NCI-H2029 treated with DMSO at 0.1 percent for 48 hours (cell line): ENCODE results near the gene TP53INP2.
"Not testable (repeated sequence)": the region's sequence is repeated elsewhere in the genome, so short reads cannot be mapped to it uniquely, and the experiment has no call there.

Experiments used
- DNase-seq: peaks from one replicate; lab custom pipeline; 2025; lab: John Stamatoyannopoulos, UW

The TP53INP2 gene, protein sequence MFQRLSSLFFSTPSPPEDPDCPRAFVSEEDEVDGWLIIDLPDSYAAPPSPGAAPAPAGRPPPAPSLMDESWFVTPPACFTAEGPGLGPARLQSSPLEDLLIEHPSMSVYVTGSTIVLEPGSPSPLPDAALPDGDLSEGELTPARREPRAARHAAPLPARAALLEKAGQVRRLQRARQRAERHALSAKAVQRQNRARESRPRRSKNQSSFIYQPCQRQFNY

GRCh38 chr20:34704177-34705007, at the start of gene TP53INP2:
TSS of gene TP53INP2 (plus strand) at chr20:34704344. CDS start at chr20:34708740, 4,396 bp downstream.
- DNase-seq, result peak; percentile 52

DNA sequence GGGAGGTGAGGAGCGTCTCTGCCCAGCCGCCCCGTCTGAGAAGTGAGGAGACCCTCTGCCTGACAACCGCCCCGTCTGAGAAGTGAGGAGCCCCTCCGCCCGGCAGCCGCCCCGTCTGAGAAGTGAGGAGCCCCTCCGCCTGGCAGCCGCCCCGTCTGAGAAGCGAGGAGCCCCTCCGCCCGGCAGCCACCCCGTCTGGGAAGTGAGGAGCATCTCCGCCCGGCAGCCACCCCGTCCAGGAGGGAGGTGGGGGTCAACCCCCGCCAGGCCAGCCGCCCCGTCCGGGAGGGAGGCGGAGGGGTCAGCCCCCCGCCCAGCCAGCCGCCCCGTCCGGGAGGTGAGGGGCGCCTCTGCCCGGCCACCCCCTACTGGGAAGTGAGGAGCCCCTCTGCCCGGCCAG, 45.5 kb upstream of the TP53INP2 start:
- not testable (repeated sequence) for DNase-seq

DNA sequence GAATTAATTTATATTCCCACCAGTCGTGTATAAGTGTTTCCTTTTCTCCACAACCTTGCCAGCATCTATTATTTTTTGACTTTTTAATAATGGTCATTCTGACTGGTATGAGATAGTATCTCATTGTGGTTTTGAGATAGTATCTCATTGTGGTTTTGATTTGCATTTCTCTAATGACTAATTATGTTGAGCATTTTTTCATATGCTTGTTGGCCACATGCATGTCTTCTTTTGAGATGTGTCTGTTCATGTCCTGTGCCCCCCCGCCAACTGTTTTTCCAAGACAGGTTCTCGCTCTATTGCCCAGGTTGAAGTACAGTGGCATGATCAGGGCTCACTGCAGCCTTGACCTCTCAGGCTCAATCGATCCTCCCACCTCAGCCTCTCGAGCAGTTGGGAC, 42.3 kb upstream of the TP53INP2 start:
- DNase-seq, result not testable (repeated sequence)

DNA sequence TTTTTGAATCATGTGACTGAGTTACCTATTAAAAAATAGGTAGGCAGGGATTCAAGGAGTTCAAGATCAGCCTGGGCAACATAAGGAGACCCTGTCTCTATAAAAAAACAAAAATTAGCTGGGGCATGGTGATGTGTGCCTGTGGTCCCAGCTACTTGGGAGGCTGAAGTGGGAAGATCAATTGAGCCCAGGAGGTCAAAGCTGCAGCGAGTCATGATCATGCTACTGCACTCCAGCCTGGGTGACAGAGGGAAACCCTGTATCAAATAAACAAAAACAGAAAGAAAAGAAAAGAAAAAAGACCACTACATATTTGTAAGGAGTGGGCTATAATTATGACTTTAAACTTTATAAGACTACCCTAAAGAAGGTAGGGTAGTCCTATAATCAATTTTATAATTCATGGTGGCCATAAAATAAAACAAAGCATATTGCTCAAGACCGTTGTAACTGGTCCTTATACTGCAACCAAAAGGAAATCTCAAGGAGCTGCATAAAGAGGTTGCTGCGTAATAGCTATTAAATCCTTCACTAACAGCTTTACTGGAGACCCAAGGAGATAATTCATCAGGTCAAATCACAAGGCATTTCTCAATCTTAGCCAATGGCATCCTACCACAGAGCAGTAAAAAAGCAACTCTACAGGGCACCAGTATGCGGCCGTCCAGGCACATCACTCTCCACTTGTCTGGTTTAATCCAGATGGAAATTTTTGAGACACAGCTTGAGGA, 40.8 kb upstream of the TP53INP2 start:
- DNase-seq, result no peak

DNA sequence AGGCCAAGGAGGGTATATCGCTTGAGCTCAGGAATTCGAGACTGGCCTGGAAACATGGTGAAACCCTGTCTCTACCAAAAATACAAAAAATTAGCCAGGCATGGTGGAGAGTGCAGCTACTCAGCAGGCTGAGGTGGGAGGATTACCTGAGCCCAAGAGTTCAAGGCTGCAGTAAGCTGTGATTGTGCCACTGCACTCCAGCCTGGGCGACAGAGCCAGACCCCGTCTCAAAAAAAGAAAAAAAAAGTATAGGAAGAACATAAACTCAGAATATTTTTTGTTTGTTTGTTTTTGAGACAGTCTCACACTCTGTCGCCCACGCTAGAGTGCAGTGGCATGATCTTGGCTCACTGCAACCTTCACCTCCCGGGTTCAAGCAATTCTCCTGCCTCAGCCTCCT, 39.4 kb upstream of the TP53INP2 start:
- not testable (repeated sequence) for DNase-seq

- DNase-seq, result no peak
Measured at GRCh38 chr20:34669094-34669493, 35.0 kb upstream of the TP53INP2 start.

DNA sequence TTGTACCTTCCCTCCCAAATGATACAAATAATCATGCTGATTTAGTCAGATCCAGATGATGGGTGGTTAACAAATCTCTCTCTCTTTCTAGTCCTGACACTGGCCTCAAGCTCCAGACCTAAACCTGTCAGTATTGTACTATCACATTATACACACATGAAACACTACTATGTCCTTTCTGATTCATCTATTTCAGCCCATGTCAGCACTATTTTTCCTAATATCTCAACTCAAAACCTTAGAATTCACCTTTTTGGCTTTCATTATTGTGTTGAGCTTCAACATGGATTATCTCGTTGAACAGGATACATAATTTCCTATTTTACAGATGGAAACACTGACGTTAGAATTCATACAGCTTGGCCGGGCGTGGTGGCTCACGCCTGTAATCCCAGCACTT, 30.7 kb upstream of the TP53INP2 start:
- DNase-seq, result no peak

DNA sequence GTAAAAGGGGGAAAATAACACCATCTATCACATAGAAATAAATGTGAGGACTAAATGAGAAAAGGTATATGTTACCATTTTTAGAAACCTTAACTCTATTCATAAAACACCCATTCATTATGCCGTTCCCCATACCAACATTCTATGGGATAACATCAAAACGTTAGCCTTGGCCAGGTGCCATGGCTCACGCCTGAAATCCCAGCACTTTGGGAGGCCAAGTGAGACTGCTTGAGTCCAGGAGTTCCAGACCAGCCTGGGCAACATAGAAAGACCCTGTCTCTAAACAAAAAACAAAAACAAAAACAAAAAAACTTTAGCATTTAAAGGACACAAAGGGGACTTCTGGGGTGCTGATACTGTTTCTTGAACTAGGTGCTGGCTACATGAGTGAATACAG, 28.6 kb upstream of the TP53INP2 start:
- no peak for DNase-seq

- no peak for DNase-seq
Measured at GRCh38 chr20:34675993-34676641, 28.0 kb upstream of the TP53INP2 start.

- peak; percentile 77 for DNase-seq
Measured at GRCh38 chr20:34676642-34677373, 27.3 kb upstream of the TP53INP2 start, which contains the start of gene PIGU. TSS of gene PIGU (minus strand) at chr20:34677092. CDS start at chr20:34677085, 7 bp downstream.

GRCh38 chr20:34680586-34681175, 23.5 kb upstream of the TP53INP2 start:
- DNase-seq, result no peak

GRCh38 chr20:34683667-34684066, 20.5 kb upstream of the TP53INP2 start:
- DNase-seq, result no peak

- no peak for DNase-seq
Measured at GRCh38 chr20:34689486-34689885, 14.7 kb upstream of the TP53INP2 start.

DNA sequence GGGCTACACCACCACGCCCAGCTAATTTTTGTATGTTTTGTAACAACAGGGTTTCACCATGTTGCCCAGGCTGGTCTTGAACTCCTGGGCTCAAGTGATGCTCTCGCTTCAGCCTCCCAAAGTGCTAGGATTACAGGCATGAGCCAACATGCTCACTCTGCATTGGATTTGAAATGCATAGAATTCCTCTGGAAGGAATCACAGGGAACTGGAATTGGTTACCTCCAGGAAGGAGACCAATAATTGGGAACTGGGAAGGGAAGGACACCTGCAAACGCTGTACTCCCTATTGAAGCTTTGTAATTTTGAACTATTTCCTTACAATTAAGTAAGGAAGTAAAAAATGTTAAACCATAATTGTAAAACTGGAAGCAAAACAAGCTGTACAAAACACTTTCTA, 12.3 kb upstream of the TP53INP2 start:
- no peak for DNase-seq

DNA sequence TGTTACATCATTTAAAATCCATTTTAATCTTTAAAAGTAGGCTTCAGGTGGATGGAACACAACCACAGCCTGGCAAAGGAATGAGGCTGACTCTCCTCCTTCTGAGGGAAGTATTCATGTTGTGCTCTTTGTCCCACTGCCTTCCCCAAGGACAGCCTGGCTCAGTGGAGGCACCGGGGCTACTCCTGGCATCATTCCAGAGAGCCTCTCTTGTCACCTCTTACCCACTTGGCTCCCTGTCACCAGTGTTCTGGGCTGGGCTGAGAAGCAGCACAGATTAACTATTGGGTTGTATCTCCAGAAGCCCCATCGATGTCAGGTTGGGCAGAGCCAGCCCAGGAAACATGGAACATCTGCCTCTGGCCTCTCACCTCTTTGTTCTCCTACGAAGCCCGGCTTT, 10.7 kb upstream of the TP53INP2 start:
- peak; percentile 60 for DNase-seq

DNA sequence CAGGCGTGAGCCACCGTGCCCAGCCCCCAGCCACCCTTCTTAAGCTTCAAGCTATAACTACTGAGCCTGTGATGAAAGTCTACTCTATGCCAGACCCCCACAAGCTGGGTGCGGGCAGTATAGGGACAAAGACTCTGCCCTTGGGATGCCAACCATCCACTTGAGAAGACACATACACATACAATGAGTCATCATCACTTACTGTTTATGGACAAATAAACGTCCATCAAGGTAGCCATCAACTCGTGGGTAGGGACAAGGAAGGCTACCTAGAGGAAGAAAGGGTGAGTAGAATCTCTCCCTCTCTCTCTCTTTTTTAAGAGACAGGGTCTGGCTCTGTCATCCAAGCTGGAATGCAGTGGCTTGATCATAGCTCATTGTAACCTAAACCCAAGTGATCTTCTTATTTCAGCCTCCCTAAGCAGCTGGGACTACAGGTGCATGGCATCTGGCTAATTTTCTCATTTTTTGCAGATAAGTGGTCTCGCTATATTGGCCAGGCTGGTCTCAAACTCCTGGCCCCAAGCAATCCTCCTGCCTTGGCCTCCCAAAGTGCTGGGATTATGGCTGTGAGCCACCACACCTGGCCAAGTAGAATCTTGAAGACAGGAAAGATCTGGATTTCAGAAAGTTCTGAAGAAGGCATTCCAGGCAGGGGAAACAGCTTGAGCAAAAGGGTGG, 2.6 kb upstream of the TP53INP2 start:
- no peak for DNase-seq

DNA sequence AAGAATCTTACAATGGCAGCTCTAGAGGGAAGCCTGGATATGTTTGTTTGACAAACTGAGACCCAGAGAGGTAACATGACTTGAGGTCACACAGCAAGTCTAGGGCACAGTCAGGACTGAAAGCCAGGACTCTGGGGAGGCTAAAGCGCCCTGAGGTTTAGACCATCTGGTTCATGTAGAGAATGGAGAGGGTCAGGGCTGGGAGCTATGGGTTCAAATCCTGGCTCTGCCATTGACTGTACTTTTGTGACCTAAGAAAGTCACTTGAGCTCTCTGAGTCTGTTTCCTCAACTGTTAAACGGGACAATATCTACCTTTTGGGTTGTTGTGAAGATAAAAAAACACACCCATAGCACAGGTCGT, 1.1 kb upstream of the TP53INP2 start:
- DNase-seq, result no peak

GRCh38 chr20:34703424-34704176, 544 bp upstream of the TP53INP2 start:
- no peak for DNase-seq

GRCh38 chr20:34705008-34705396, 858 bp downstream of the TP53INP2 start:
- no peak for DNase-seq
